Endothelial cell of umbilical vein (primary cell): ENCODE measurements around the gene CAPG.

Experiments used
- CTCF ChIP-seq, 2 donors: IDR thresholded peaks; 1 replicate in 1 of 2; 2 replicates in 1 of 2; pipeline ENCODE4 v1.5.1; 2011; ENCODE audit warnings: low read length in 2 of 2, mild to moderate bottlenecking in 2 of 2, moderate library complexity in 2 of 2, control low read depth in 1 of 2, inconsistent platforms in 1 of 2, low read depth in 1 of 2; ENCODE audit not compliant: insufficient read depth in 1 of 2; ENCODE audit errors: extremely low read depth in 1 of 2
- MYC ChIP-seq: IDR thresholded peaks from one replicate; pipeline ENCODE4 v1.6.1; 2011; ENCODE audit warnings: mild to moderate bottlenecking, low read depth, low read length

DNA sequence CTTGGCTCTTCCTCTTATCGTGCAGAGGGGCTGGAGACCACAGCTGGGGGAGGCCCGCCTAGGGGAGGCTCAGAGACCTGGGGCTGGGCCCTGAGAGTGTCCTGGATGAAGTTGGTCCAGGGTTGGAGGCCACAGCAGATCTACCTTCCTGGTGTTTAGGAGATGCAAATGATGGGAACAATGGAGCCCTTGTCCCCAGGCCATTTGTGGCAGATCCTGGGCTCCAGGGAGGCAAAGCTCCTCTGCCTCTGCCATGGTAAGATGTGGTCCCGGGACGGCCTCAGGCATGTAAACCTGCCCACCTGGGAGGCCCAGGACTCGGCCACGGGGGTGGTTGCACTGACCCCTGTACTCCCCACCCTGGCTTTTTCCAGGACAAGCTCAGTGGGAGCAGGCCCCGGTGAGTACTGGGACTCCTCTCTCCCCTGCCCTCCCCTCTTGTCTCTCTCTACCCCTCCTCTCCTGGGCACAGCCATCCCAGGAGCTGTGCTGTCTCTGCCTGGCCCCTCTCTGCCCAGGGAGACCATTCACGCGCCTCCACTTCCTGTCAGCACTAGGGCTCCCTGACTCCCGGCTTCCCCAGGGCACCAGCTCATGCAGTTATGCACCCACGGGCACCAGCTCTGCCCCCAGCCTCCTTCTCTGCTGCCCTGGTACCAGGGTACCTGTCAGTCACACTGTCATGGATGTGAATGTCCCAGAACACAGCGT, 19.2 kb upstream of the CAPG start:
- TF ChIP-seq CTCF (IDR thresholded peaks at IDR 0.05; ENCODE audit: extremely low read depth in 1 of 2, insufficient read depth in 1 of 2, low read depth in 1 of 2, low read length in 2 of 2) (no peak), MYC (no peak)
